ENCODE measurements around the gene HPCAL1. TPM values are rescaled to one million over a fixed set of nuclear protein-coding genes. Genes with fewer than 3 reads are reported as not detected.

Gene HPCAL1
- polyA plus RNA-seq, 3 donors: 82.1 to 99.5 (median 98.0) TPM

GRCh38 chr2:10305715-10306114 lies 3.0 kb downstream of the HPCAL1 start:
- Mint-ChIP-seq H3K27ac (peak overlapping the region in 1 of 7 donors; percentile 30), H3K9me3 (peaks cover 0 to 5% (median 0%) of the 10 kb centered on the region in 7 donors), H3K27me3 (ENCODE audit: low read depth in 3 of 3) (peaks cover 0 to 7% (median 5%) of the 10 kb centered on the region in 3 donors), H3K4me3 (peak overlapping the region; percentile 96 to 100), H3K36me3 (peaks cover 12 to 32% of the 10 kb centered on the region in 2 donors), H3K4me1 (peaks cover 65% of the 10 kb centered on the region)
- H4K20me1 ChIP-seq (ENCODE audit: insufficient read depth, low read length): peaks cover 78% of the 10 kb centered on the region
- H3K4me3 ChIP-seq (replicated peaks in 1 of 3; ENCODE audit: low read depth in 2 of 3, low read length in 3 of 3): peak overlapping the region in 1 of 3 experiments; percentile 93
- no peaks in the 10 kb centered on the region for H3K9me3 ChIP-seq (replicated peaks in 1 of 2; ENCODE audit: control insufficient read depth in 1 of 2, insufficient read depth in 1 of 2, low read length in 2 of 2)
- H3K9ac ChIP-seq (ENCODE audit: insufficient read depth, low read length, poor library complexity, severe bottlenecking): no peak overlapping the region
- H3K36me3 ChIP-seq (replicated peaks in 1 of 2; ENCODE audit: control insufficient read depth in 1 of 2, insufficient read depth in 2 of 2, low read length in 2 of 2): no peaks in the 10 kb centered on the region
- intact Hi-C loops (cut with micrococcal nuclease): loop anchor here (2.0 to 10.0 kb wide), 4 partner anchors 25 to 181 kb away; partner anchors contain the start of gene RRM2 (in 1 of the 2)
- H3K27me3 ChIP-seq (ENCODE audit: control insufficient read depth in 2 of 2, insufficient read depth in 2 of 2, low read length in 2 of 2): no peaks in the 10 kb centered on the region
- no peak overlapping the region for H3K27ac ChIP-seq (ENCODE audit: low read depth in 1 of 2, low read length in 2 of 2)
- no peak overlapping the region for H2AFZ ChIP-seq (ENCODE audit: insufficient read depth, low read depth, low read length, poor library complexity, severe bottlenecking)
- no peak for TF ChIP-seq CTCF (IDR thresholded peaks at IDR 0.05)
- WGBS (ENCODE audit: insufficient coverage): 93% methylated on average over 3 of the region's 10 CpGs
- peak overlapping the region; percentile 99 for H3K4me2 ChIP-seq (replicated peaks; ENCODE audit: extremely low read depth, low read length, poor library complexity, severe bottlenecking)
- peaks cover 53 to 70% of the 10 kb centered on the region in 2 donors for H3K4me1 ChIP-seq (ENCODE audit: control insufficient read depth in 1 of 2, insufficient read depth in 2 of 2, low read length in 2 of 2)
- peaks cover 80% of the 10 kb centered on the region for H3K79me2 ChIP-seq (ENCODE audit: insufficient read depth, low read length)
- DNase-seq: no peak

- DNase-seq: no peak
- intact Hi-C loops (cut with micrococcal nuclease): loop anchor here (2.0 to 10.0 kb wide), 3 partner anchors 35 to 182 kb away; partner anchors contain the start of gene RRM2 (in 1 of the 2)
- Histone ChIP-seq H3K4me1 (ENCODE audit: control insufficient read depth in 1 of 2, insufficient read depth in 2 of 2, low read length in 2 of 2) (peaks cover 42 to 57% of the 10 kb centered on the region in 2 donors), H3K9me3 (replicated peaks in 1 of 2; ENCODE audit: control insufficient read depth in 1 of 2, insufficient read depth in 1 of 2, low read length in 2 of 2) (no peaks in the 10 kb centered on the region), H3K27me3 (ENCODE audit: control insufficient read depth in 2 of 2, insufficient read depth in 2 of 2, low read length in 2 of 2) (no peaks in the 10 kb centered on the region), H3K4me2 (replicated peaks; ENCODE audit: extremely low read depth, low read length, poor library complexity, severe bottlenecking) (peak overlapping the region; percentile 52), H3K4me3 (replicated peaks in 1 of 3; ENCODE audit: low read depth in 2 of 3, low read length in 3 of 3) (peak overlapping the region in 1 of 3 experiments; percentile 35), H3K36me3 (replicated peaks in 1 of 2; ENCODE audit: control insufficient read depth in 1 of 2, insufficient read depth in 2 of 2, low read length in 2 of 2) (peaks cover 0 to 7% of the 10 kb centered on the region in 2 donors), H3K79me2 (ENCODE audit: insufficient read depth, low read length) (peaks cover 93% of the 10 kb centered on the region), H4K20me1 (ENCODE audit: insufficient read depth, low read length) (peaks cover 91% of the 10 kb centered on the region), H2AFZ (ENCODE audit: insufficient read depth, low read depth, low read length, poor library complexity, severe bottlenecking) (no peak overlapping the region), H3K27ac (ENCODE audit: low read depth in 1 of 2, low read length in 2 of 2) (no peak overlapping the region), H3K9ac (ENCODE audit: insufficient read depth, low read length, poor library complexity, severe bottlenecking) (no peak overlapping the region)
- no peak for TF ChIP-seq CTCF (IDR thresholded peaks at IDR 0.05)
- Mint-ChIP-seq H3K4me3 (peak overlapping the region; percentile 53 to 76), H3K27me3 (ENCODE audit: low read depth in 3 of 3) (peaks cover 0 to 7% (median 5%) of the 10 kb centered on the region in 3 donors), H3K27ac (peak overlapping the region in 1 of 7 donors; percentile 21), H3K36me3 (peaks cover 12 to 32% of the 10 kb centered on the region in 2 donors), H3K4me1 (peaks cover 53% of the 10 kb centered on the region), H3K9me3 (peaks cover 0 to 5% (median 0%) of the 10 kb centered on the region in 7 donors)
- WGBS (ENCODE audit: insufficient coverage): 40% methylated on average over 4 of the region's 4 CpGs
Measured at GRCh38 chr2:10306901-10307463, 4.3 kb downstream of the HPCAL1 start.
